IMR-90 (cell line): ENCODE results near the gene RC3H2.

ENCODE experiments used
- BHLHE40 ChIP-seq: fragments of 150-350 bp; IDR thresholded peaks from 2 replicates; pipeline ENCODE4 v1.6.1; 2016; ENCODE audit warnings: mild to moderate bottlenecking, low read depth, low read length
- FOS ChIP-seq: fragments of 150-350 bp; IDR thresholded peaks from 2 replicates; pipeline ENCODE4 v1.6.1; 2016; ENCODE audit warnings: low read depth, low read length
- MXI1 ChIP-seq: IDR thresholded peaks from 2 replicates; pipeline ENCODE4 v1.6.1; 2012; ENCODE audit warnings: low read depth, mild to moderate bottlenecking, low read length, moderate library complexity, borderline replicate concordance
- POLR2A ChIP-seq: IDR thresholded peaks from 2 replicates; pipeline ENCODE4 v1.6.1; 2012; ENCODE audit warnings: mild to moderate bottlenecking, low read depth, low read length
- RAD21 ChIP-seq: IDR thresholded peaks from 2 replicates; pipeline ENCODE4 v1.6.1; 2012; ENCODE audit warnings: low read length, improper control_type of control experiment
- RCOR1 ChIP-seq: IDR thresholded peaks from 2 replicates; pipeline ENCODE4 v1.6.1; 2012; ENCODE audit warnings: mild to moderate bottlenecking, low read length, improper control_type of control experiment; ENCODE audit not compliant: insufficient replicate concordance
- RFX5 ChIP-seq: IDR thresholded peaks from 2 replicates; pipeline ENCODE4 v1.8.0; 2012; ENCODE audit warnings: low read depth, mild to moderate bottlenecking, low read length, moderate library complexity
- TF ChIP-seq, protein P1 (sequence below): fragments of 150-350 bp; IDR thresholded peaks from 2 replicates; pipeline ENCODE4 v1.6.1; 2017; ENCODE audit warnings: mild to moderate bottlenecking, antibody characterized with exemption, low read length, low read depth
- TF ChIP-seq, protein P2 (sequence below): conservative IDR thresholded peaks from 2 replicates; pipeline ENCODE4 v1.5.1; 2012; ENCODE audit warnings: mild to moderate bottlenecking, low read depth, low read length, improper control_type of control experiment

- TF ChIP-seq, protein P1, sequence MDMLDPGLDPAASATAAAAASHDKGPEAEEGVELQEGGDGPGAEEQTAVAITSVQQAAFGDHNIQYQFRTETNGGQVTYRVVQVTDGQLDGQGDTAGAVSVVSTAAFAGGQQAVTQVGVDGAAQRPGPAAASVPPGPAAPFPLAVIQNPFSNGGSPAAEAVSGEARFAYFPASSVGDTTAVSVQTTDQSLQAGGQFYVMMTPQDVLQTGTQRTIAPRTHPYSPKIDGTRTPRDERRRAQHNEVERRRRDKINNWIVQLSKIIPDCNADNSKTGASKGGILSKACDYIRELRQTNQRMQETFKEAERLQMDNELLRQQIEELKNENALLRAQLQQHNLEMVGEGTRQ, result no peak
- TF ChIP-seq FOS (no peak), MXI1 (no peak), POLR2A (no peak), RFX5 (no peak), BHLHE40 (no peak), RAD21 (no peak), RCOR1 (no peak)
- TF ChIP-seq, protein P2, sequence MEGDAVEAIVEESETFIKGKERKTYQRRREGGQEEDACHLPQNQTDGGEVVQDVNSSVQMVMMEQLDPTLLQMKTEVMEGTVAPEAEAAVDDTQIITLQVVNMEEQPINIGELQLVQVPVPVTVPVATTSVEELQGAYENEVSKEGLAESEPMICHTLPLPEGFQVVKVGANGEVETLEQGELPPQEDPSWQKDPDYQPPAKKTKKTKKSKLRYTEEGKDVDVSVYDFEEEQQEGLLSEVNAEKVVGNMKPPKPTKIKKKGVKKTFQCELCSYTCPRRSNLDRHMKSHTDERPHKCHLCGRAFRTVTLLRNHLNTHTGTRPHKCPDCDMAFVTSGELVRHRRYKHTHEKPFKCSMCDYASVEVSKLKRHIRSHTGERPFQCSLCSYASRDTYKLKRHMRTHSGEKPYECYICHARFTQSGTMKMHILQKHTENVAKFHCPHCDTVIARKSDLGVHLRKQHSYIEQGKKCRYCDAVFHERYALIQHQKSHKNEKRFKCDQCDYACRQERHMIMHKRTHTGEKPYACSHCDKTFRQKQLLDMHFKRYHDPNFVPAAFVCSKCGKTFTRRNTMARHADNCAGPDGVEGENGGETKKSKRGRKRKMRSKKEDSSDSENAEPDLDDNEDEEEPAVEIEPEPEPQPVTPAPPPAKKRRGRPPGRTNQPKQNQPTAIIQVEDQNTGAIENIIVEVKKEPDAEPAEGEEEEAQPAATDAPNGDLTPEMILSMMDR, result no peak
These were observed 4.4 kb downstream of the RC3H2 start for GRCh38 chr9:122900791-122901190.
